HG03439 (cell line): ENCODE measurements around the gene ZNF511.

Source experiments
- ATAC-seq: cut with Tn5 transposase; IDR thresholded peaks from one replicate; pipeline ENCODE4 v1.9.1; 2021; ENCODE audit warnings: mild to moderate bottlenecking, moderate library complexity; ENCODE audit not compliant: unreplicated experiment

ZNF511 gene

DNA sequence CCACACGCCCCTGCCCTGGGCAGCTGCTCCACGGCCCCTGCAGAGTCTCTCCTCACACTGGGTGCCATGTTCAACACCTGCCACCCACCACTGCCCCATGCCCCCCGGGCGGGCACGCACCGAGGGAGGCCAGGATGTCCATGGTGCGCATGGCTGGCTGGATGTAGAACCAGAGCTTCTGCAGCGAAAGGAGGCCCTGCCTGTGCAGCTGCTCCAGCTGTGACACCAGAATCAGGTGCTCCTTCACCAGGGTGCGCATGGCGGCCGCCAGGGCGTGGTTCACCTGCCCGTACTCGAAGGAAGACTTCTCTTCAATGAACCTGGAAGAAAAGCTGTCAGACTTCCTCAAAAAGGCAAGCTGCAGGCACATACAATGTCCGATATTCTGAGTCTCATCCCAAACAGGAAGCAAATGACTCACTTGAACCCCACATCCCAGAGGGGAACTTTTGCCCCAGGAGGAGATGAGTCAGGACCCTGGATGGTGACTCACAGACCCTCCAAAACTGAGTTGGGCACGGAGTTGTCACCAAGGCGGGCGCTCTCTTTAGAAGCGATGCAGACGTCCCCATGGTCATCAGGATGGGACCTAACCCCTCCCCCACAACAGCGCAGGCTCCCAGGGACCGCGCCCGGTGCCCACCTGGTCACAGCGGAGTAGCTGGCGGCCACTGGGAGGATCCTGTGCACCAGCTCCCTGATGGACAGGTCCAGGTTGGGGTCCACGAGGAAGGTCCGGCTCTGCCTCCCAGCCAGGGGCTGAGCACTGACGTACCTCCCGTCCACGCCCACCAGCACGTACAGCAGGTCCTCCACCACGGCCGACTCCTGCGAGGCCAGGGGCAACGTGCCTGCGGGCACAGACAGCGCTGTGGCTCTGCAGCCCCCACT, 15.6 kb upstream of the ZNF511 start:
- ATAC-seq = no peak

DNA sequence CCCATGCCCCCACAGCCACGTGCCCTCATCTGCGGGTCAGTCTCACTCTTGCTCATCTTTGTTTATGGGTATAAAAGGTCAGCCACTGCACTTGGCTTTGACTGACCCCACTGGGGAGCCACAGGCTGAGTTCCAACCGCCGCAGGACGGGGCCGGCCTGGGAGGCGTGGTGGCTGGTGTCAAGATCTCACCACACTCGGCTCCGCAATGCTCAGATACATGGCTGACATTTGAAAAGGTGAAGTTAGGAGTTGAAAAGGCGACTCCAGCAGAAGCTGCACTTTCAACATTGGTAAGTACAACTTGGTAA, 14.9 kb upstream of the ZNF511 start:
- no peak for ATAC-seq

DNA sequence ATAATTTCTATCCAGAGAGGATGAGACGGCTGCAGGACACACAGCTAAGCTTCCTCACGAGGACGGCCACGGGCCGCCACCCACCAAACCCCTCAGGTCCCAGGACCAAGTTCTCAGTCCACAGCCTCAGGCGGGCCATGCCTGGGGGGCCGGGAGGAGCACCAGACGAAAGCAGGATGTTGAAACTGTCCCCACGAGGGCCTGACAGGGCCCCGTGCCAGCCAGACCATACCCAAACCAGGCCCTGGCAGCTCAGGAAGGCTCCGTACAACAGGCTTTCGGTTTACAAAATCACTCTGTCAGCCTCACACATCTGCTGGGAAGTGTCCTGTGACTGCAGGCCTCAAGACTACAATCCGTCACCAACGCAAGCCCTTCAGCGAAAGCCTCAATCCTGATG, 14.5 kb upstream of the ZNF511 start:
- no peak for ATAC-seq

DNA sequence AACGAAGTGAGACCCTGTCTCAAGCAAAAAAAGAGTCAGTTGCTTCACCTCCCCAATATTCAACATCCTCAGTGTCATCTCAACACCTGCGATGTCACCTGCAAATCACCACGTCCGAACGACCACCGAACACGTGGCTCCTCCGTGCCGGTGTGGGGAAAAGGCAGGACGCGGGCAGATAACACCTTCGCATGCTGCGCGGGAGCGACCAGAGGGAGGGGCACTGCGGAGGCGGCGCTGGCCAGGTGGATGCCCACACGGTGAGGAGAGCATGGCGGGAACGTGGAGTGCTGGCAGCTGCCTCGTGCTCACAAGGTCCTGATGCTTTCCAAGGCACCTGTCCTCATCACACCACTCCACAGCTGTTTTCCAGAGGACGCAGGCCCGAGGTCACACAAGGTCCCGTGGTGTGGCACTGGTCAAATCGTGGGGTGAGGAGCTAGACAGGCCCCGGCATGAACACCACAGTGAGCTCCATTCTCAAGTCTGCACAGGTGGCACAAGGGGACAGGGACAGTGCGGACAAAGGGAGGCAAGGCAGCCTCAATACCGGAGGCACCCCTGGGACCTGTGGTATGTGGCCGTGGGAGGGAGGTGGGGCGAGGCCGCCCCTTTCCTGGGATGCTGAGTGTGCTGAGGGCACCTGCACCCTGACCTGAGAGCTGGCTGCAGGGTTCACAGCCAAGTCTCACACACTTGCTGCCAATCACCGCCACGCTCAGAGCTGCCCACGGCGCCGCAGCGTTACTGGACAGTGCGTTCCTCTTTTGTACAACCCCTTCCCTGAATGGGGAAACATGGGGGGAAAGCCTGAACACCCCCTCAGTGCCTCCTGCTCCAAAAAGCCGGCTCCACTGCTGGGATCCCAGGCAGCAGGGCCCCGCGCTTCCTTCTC, 13.0 kb upstream of the ZNF511 start:
- ATAC-seq = no peak

DNA sequence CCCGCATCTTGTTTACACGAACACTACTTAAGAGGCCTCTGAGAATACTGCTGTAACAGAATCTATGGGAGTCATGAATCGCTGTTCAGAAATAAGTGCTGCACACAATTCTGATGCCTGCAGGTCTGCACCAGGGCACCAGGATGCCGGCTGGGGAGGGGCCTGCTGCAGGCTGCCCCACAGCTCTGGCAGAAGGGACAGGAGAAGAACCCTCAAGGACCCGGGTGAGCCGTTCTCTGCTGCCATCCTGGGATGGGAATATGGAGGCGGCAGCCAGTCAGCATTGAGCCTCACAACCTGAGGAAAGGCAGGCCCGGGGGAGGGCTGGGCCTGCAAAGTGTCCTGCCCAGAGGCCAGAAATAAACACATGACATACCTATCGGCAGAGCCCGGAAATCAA, 11.2 kb upstream of the ZNF511 start:
- ATAC-seq = no peak

DNA sequence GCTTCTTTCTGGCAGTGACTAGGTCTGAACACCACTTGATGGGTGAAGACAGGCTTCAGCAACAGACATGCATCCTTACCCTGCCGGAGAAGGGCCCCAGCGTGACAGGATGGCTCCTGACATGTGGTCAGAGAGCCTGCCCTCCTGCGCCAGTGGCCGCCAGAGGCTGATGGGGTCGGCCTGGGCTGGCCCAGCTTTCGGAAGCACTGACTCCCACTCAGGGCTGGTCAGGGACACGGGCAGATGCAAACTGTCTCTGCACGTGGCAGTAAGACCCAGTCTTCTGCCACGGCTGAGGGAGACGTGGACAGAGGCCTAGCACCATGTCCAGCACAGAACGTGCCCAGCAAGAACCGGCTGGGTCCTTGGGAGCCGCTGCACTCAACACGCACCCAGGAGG, 10.2 kb upstream of the ZNF511 start:
- no peak for ATAC-seq

DNA sequence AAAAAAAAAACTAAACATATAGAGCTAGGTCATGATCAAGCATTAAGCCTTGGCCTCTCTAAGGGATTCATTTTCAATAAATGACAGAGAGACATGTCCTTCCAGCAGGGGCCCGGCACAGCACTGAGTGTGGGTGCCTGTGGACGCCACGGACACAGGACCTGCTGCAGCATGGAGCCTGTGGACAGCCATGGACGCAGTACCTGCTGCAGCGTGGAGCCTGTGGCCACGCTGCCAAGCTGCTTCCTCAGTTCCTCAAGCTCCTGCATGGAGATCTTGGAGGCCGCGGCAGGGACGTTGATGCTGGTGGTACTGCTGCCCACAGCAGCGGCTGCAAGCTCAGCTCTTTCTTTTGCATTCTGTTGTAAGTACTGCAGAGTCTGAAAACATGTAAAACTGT, 9.5 kb upstream of the ZNF511 start:
- ATAC-seq = no peak

DNA sequence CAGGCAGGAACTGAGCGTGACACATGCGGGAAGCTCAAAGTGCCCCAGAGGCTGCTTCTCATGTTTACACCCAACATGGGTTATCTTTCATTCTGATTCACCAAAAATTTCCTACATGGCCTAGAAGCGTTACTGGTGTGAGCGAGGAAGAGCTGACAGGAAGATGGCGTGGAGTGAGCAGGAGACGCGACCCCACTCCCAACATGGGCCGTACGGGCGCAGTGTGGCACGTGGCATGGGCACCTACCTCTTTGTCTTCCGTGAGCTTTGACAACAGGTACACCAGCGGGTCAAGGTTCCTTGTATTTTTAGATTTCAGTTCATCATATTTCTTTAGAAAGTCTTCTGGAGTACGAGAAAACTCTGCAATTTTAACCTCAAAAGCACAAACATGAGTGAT, 9.0 kb upstream of the ZNF511 start:
- no peak for ATAC-seq

DNA sequence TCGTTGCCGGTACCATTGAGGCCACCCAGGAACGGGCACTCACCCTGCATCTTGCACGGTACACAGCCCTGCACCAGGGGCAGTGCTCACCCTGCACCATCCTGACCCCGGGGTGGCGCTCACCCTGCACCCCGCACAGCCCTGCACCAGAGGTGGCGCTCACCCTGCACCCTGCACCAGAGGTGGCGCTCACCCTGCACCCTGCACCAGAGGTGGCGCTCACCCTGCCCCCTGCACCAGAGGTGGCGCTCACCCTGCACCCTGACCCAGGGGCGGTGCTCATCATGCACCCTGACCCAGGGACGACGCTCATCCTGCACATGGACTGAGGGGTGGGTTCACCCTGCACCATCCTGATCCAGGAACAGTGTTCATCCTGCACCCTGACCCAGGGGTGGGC, 6.5 kb upstream of the ZNF511 start:
- ATAC-seq = no peak

DNA sequence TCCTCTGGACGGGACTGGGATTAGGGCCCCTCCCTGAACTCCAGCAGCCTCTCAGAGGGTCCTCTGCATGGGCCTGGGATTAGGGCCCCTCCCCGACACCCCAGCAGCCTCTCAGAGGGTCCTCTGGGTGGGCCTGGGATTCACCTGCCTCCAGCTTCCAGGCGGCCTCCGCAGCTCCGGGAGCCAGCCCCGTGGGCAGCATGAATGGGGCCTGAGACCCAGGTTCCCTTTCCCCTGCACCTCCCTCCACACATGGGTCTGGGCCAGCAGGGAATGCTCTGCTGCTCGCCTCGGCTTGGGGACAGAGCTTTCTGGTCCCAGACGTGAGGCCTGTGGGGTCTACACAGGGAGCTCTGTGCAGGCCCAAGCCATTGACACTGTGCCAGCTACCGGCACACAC, 5.5 kb upstream of the ZNF511 start:
- no peak for ATAC-seq

DNA sequence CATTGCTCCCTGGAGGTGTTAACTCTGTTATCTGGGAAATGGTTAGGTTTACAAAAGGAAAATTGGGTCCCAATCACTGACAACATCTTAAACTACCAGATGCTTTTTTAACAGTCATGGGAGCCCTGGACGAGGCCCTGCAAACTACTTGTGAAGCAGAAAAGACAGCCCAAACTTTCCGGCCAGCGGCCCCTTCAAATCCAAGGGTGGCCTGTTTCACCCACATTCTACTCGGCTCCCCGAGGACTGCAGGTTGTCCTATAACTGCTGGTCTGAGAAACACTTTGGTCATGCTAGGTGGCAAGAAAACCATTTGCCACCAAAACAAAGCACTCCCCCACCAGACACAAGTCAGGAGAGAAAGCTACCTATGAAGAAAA, 2.6 kb upstream of the ZNF511 start:
- no peak for ATAC-seq

DNA sequence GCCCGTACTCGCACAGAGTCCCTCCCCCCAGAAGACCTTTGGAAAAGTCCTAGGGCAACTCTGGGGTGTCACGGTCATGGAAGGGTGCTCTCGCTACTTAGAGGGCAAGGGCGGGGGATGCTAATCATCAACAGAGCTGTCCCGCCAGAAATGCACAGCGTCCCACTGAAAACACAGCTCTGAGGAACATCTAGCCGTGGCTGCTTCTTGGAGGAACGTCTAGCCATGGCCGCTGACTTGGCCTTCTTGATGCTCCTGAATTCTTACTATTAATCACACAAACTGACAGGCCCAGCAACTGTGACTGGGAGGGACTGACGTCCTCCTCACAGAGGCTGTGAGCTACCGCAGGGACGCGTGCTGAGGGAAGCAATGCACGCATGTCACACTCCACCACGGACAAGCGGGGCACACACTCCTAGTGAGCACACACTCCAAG, 1.8 kb upstream of the ZNF511 start:
- ATAC-seq = no peak

DNA sequence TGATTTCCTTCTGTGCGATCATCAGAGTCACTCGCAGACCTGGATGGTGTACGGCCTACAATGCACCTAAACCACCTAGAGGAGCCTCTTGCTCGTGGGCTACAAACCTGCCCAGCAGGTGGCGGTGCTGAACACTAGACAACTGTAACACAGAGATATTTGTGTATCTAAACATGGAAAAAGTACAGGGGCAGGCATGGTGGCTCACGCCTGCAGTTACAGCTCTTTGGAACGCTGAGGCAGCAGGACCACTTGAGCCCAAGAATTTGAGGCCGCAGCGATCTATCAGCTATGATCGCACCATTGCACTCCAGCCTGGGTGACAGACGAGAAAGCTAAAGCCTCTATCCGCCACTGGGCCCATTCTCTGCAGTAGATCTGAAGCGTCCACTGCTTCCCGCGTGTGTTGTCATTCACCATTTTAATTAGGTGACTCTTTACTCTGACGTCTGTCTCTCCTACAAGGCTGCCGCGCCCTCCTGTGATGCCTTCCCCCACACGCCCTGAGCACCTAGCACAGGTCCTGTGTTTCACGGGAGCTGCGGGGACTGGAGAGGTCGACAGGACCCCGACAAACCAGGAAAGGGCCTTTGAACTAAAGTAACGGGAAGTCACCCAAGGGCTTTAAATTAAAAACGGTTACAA, 816 bp upstream of the ZNF511 start:
- ATAC-seq = peak; percentile 42

DNA sequence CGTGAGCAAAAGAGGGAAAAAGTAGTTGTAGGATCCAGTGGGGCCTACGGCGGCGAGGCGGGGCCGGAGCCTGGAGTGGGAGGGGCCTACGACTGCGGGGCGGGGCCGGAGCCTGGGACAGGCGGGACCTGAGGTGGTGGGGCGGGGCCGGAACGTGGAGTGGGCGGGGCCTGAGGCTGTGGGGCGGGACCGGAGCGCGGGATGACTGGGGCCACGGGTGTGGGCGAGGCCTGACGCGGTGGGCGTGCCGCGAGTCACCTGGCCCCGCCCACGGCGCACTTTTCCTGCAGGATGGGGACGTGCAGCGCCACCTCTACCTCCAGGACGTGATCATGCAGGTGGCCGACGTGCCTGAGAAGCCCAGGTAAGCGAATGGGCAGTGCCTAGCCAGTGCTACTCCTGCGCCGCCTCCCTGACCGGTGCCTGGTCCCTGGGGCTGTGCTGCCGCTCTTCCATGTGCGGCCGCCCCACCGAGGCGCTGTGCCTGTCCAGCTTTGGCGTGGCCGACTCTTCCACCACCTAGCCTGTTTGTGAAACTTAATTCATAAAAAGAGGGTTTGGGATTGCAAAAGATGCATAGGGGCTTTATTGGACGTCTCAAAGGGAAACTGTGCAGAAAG, 496 bp downstream of the ZNF511 start:
- ATAC-seq = peak; percentile 78

DNA sequence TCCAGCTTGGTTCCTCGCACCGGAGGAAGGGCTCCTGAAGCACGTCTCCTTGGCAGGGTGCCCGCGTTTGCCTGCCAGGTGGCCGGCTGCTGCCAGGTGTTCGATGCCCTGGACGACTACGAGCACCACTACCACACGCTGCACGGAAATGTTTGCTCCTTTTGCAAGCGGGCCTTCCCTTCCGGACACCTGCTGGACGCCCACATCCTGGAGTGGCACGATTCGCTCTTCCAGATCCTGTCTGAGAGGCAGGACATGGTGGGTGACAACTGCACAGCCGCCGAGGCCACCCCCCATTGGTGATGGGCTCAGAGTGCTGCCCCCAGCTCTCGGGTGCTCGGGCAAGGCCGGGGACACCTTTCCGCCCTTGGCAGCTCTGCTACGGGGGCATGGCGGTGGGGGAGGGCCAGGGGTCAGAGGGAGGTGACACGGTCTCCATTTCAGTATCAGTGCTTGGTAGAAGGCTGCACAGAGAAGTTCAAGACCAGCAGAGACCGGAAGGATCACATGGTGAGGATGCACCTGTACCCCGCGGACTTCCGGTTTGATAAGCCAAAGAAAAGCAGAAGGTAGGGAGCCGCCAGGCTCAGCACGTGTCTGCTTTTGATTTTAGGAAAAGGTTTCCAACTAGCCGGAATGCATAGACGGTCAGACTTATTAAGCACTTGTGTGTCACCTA, 1.1 kb downstream of the ZNF511 start:
- no peak for ATAC-seq

DNA sequence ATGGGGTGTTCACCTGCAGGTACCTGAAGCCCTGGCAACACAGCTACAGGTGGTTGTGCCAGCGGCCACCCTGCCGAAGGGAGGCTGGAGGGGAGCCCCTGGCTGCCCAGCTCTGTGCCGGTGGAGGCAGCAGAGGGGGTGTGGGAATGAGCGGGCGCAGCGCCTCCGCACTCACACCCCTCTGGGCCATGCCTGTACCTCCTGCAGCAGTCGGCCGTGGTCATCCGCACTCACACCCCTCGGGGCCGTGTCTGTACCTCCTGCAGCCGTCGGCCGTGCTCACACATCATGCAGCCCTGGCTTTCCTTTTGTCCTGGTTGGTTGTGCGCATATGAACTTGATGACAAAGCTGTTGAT, 1.7 kb downstream of the ZNF511 start:
- no peak for ATAC-seq

DNA sequence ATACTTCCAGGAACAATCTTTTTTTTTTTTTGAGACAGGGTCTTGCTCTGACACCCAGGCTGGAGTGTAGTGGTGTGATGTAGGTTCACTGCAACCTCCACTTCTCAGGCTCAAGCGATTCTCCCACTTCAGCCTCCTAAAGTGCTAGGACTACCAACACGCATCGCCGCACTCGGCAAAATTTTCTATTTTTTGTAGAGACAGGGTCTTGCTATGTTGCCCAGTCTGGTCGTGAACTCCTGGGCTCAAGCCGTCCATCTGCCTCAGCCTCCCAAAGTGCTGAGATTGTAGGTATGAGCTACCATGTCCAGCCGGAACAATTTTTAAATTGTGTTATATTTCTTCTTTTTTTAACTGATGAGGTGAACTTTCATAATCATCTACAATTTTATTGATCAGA, 2.1 kb downstream of the ZNF511 start:
- no peak for ATAC-seq

DNA sequence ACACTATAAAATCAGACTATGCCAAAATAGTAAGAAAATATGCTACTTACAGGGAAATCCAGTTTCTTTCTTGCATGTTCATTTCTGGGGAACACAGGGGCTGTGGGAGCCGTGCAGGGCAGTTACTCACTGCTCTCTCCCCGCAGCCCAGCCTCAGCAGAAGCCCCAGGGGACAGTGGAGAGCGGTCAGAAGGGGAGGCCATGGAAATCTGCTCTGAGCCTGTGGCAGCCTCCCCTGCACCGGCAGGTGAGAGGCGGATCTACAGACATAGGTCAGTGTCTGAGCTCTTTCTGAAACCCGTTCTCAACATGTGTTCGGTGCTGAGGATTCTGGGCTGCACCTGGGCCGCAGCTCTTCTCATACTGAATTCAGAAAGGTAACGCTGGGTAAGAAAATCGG, 2.9 kb downstream of the ZNF511 start:
- no peak for ATAC-seq

DNA sequence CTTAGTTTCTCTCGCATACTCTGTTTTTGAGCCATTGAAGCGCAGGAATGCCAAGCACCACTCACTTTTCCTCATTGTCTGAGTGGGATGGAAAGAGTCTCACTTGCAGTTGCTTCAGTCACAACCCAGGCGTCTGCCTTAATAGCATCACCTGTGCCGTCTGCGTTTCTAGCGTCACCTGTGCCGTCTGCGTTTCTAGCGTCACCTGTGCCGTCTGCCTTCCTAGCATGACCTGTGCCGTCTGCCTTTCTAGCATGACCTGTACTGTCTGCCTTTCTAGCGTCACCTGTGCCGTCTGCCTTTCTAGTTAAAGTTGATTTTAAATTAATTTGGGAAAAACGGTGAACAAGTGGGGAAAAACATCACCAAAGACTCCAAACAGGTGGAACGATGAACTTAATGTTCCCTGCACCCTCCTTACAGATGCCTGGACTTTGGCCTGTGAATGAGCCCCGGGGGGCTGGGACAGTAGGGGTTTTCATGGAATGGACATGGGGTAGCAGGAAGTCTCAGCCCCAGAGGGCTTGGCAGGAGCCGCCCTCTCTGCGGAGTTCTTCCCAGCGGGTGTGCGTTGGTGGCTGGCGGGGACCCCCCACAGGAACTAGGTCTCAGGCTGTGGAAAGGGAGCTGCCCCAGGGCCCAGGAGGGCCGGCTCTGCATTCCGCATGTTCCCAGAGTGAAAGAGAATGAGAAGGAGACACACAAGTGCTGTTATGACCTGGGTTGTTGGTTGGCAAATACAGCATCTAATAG, 3.5 kb downstream of the ZNF511 start:
- ATAC-seq = no peak

DNA sequence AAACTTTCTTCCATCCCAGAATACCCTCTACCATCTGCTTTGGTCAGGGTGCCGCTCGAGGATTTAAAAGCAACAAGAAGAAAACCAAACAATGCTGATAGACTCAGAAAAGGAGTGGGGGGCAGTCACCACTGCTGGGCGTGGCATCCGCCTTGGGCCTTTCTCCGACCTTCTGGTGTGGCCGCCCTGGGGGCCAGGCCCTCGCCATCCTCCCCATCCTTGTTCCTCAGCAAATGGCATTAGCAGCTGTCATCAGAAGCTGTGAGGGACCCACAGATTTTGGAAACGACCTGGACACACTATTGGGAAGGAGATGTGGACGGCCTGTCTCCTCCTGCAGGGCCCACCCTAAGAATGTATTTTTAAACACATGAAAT, 4.0 kb downstream of the ZNF511 start:
- no peak for ATAC-seq
